Measurements from ENCODE around the gene CRADD.
"Not testable (repeated sequence)": the region's sequence is repeated elsewhere in the genome, so short reads cannot be mapped to it uniquely, and the experiment has no call there.

DNA sequence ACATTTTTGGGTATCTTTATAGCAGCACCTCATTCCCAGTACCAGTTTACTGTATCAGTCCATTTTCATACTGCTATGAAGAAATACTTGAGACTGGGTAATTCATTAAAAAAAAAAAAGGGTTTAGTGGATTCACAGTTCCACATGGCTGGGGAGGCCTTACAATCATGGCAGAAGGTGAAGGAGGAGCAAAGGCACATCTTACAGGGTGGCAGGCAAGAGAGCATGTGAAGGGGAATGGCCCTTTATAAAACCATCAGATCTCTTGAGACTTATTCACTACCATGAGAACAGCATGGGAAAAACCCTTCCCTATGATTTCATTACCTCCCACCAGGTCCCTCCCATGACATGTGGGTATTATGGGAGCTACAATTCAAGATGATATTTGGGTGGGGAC is 77.7 kb downstream of the CRADD start:
- TF ChIP-seq, protein P1, sequence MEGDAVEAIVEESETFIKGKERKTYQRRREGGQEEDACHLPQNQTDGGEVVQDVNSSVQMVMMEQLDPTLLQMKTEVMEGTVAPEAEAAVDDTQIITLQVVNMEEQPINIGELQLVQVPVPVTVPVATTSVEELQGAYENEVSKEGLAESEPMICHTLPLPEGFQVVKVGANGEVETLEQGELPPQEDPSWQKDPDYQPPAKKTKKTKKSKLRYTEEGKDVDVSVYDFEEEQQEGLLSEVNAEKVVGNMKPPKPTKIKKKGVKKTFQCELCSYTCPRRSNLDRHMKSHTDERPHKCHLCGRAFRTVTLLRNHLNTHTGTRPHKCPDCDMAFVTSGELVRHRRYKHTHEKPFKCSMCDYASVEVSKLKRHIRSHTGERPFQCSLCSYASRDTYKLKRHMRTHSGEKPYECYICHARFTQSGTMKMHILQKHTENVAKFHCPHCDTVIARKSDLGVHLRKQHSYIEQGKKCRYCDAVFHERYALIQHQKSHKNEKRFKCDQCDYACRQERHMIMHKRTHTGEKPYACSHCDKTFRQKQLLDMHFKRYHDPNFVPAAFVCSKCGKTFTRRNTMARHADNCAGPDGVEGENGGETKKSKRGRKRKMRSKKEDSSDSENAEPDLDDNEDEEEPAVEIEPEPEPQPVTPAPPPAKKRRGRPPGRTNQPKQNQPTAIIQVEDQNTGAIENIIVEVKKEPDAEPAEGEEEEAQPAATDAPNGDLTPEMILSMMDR (IDR thresholded peaks at IDR 0.05), result not testable (repeated sequence)
- TF ChIP-seq POLR2A (IDR thresholded peaks at IDR 0.05), result not testable (repeated sequence)

Measured in thyroid gland (tissue), 4 donors.